Measurements from ENCODE around the gene RBMS3. TPM values are rescaled to one million over a fixed set of nuclear protein-coding genes. Genes with fewer than 3 reads are reported as not detected.

Gene RBMS3
- total RNA-seq, 1 experiment from 2014 or later, result 8.7 TPM

GRCh38 chr3:29307295-29307694, 26.4 kb downstream of the RBMS3 start:
- TF ChIP-seq ERG (CRISPR knock-in tag; IDR thresholded peaks at IDR 0.05) (no peak), MXD4 (CRISPR knock-in tag; IDR thresholded peaks at IDR 0.05; ENCODE audit: borderline replicate concordance) (no peak), ZNF532 (CRISPR knock-in tag; IDR thresholded peaks at IDR 0.05; ENCODE audit: borderline replicate concordance) (no peak), PREB (CRISPR knock-in tag; IDR thresholded peaks at IDR 0.05; ENCODE audit: borderline replicate concordance) (no peak), ZNF121 (CRISPR knock-in tag; IDR thresholded peaks at IDR 0.05) (no peak), TCF7 (CRISPR knock-in tag; IDR thresholded peaks at IDR 0.05; ENCODE audit: low read depth) (no peak), E2F4 (CRISPR knock-in tag; IDR thresholded peaks at IDR 0.05; ENCODE audit: borderline replicate concordance, low read depth) (no peak), CDX4 (CRISPR knock-in tag; IDR thresholded peaks at IDR 0.05; ENCODE audit: borderline replicate concordance) (no peak), ZNF416 (CRISPR knock-in tag; IDR thresholded peaks at IDR 0.05) (no peak), GRHL2 (CRISPR knock-in tag; IDR thresholded peaks at IDR 0.05; ENCODE audit: insufficient replicate concordance, severe bottlenecking) (no peak), PRDM15 (CRISPR knock-in tag; IDR thresholded peaks at IDR 0.05) (no peak)
- Mint-ChIP-seq H3K27ac (no peak overlapping the region), H3K4me1 (0 out of 2 replicates have a peak, but pooled peaks cover 7% of the 10 kb centered on the region), H3K9me3 (peaks cover 24% of the 10 kb centered on the region), H3K4me3 (no peak overlapping the region), H3K27me3 (ENCODE audit: low read depth) (no peaks in the 10 kb centered on the region), H3K36me3 (peaks cover 22% of the 10 kb centered on the region)
- DNase-seq (ENCODE audit: low spot score), result no peak
- no peak for ATAC-seq
- POLR2A ChIA-PET, result no interaction called here
- CTCF ChIA-PET, result no interaction called here

- Mint-ChIP-seq H3K9me3 (no peaks in the 10 kb centered on the region), H3K4me3 (no peak overlapping the region), H3K27ac (no peak overlapping the region), H3K36me3 (no peaks in the 10 kb centered on the region), H3K27me3 (ENCODE audit: low read depth) (no peaks in the 10 kb centered on the region), H3K4me1 (peaks cover 5% of the 10 kb centered on the region)
- ATAC-seq, result no peak
- ChIA-PET CTCF (no interaction called here), POLR2A (no interaction called here)
- TF ChIP-seq ATF6 (CRISPR knock-in tag; IDR thresholded peaks at IDR 0.05) (no peak), GABPB1 (CRISPR knock-in tag; IDR thresholded peaks at IDR 0.05) (no peak), ATF1 (CRISPR knock-in tag; IDR thresholded peaks at IDR 0.05) (no peak)
- DNase-seq (ENCODE audit: low spot score), result no peak
Observed at GRCh38 chr3:29310865-29311264, 30.0 kb downstream of the RBMS3 start.

Data from WTC11 (cell line).